HEK293 (cell line): ENCODE measurements around the gene DEFB123.
"Not testable (repeated sequence)": the region's sequence is repeated elsewhere in the genome, so short reads cannot be mapped to it uniquely, and the experiment has no call there.

Experiments
- ZNF341 ChIP-seq: fragments of 450-650 bp; formaldehyde crosslinking; IDR thresholded peaks from 2 replicates; pipeline ENCODE4; 2016; ENCODE audit warnings: low read depth, missing biosample characterization, missing genetic modification characterization
- ZNF654 ChIP-seq: fragments of 450-650 bp; formaldehyde crosslinking; IDR thresholded peaks from 2 replicates; pipeline ENCODE4 v1.5.1; 2016; ENCODE audit warnings: low read depth, missing biosample characterization, missing genetic modification characterization
- ZNF843 ChIP-seq: fragments of 450-650 bp; formaldehyde crosslinking; IDR thresholded peaks from 2 replicates; pipeline ENCODE4 v1.5.1; 2016; ENCODE audit warnings: missing biosample characterization, missing genetic modification characterization
- TF ChIP-seq, protein P1 (sequence below): fragments of 450-650 bp; formaldehyde crosslinking; IDR thresholded peaks from 2 replicates; pipeline ENCODE4 v1.5.1; 2016; ENCODE audit warnings: missing biosample characterization, missing genetic modification characterization

DNA sequence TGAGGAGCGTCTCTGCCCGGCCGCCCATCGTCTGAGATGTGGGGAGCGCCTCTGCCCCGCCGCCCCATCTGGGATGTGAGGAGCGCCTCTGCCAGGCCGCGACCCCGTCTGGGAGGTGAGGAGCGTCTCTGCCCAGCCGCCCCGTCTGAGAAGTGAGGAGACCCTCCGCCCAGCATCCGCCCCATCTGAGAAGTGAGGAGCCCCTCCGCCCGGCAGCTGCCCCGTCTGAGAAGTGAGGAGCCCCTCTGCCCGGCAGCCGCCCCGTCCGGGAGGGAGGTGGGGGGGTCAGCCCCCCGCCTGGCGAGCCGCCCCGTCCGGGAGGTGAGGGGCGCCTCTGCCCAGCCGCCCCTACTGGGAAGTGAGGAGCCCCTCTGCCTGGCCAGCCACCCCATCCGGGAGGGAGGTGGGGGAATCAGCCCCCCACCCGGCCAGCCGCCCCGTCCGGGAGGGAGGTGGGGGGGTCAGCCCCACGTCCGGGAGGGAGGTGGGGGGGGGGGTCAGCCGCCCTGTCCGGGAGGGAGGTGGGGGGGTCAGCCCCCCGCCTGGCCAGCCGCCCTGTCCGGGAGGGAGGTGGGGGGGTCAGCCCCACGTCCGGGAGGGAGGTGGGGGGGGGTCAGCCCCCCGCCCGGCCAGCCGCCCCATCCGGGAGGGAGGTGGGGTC lies 13.4 kb upstream of the DEFB123 start:
- TF ChIP-seq ZNF341 (tag by site-specific recombination); ZNF654 (tag by site-specific recombination); ZNF843: not testable (repeated sequence)
- TF ChIP-seq, protein P1, sequence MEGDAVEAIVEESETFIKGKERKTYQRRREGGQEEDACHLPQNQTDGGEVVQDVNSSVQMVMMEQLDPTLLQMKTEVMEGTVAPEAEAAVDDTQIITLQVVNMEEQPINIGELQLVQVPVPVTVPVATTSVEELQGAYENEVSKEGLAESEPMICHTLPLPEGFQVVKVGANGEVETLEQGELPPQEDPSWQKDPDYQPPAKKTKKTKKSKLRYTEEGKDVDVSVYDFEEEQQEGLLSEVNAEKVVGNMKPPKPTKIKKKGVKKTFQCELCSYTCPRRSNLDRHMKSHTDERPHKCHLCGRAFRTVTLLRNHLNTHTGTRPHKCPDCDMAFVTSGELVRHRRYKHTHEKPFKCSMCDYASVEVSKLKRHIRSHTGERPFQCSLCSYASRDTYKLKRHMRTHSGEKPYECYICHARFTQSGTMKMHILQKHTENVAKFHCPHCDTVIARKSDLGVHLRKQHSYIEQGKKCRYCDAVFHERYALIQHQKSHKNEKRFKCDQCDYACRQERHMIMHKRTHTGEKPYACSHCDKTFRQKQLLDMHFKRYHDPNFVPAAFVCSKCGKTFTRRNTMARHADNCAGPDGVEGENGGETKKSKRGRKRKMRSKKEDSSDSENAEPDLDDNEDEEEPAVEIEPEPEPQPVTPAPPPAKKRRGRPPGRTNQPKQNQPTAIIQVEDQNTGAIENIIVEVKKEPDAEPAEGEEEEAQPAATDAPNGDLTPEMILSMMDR (tag by site-specific recombination), result not testable (repeated sequence)
